GM12801 (cell line): ENCODE results near the gene SORCS2.

Experiments
- TF ChIP-seq, protein P1 (sequence below): IDR thresholded peaks from one replicate; pipeline ENCODE4 v1.5.1; 2011; ENCODE audit warnings: control low read depth; ENCODE audit not compliant: insufficient read length; ENCODE audit errors: extremely low read depth

Gene SORCS2

DNA sequence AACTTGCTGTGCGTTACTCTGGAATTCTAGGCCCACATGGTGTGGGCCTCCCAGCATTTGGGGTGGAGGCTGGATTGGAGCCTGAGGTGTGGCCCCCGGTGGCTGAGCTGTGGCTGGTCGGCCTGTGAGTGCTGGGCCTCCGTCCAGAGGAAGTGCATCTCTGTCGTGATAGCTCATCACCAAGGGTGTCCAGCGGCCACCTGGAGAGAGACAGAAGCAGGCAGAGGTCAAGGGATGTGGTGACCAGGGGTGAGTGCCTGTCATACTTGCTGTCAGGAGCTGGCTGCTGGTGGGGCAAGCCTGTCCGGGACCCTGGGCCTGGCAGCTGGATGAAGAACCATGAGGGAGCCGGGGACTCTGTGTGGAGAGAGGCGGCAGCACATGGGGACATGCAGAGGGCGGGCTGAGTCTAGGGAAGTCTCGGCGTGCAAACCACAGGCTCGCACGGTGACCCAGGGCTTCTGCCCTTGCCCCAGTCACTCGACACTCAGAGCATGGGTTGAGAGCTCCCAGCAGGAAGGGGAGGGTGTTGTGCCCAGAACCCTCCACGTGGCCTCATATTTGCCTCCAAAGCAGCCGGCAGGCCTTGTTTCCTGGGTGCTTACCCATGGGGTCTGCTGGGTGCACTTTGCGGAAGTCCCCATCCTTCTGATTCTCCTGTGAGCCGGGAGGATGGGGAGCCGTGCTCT is 6.2 kb downstream of the SORCS2 start:
- TF ChIP-seq, protein P1, sequence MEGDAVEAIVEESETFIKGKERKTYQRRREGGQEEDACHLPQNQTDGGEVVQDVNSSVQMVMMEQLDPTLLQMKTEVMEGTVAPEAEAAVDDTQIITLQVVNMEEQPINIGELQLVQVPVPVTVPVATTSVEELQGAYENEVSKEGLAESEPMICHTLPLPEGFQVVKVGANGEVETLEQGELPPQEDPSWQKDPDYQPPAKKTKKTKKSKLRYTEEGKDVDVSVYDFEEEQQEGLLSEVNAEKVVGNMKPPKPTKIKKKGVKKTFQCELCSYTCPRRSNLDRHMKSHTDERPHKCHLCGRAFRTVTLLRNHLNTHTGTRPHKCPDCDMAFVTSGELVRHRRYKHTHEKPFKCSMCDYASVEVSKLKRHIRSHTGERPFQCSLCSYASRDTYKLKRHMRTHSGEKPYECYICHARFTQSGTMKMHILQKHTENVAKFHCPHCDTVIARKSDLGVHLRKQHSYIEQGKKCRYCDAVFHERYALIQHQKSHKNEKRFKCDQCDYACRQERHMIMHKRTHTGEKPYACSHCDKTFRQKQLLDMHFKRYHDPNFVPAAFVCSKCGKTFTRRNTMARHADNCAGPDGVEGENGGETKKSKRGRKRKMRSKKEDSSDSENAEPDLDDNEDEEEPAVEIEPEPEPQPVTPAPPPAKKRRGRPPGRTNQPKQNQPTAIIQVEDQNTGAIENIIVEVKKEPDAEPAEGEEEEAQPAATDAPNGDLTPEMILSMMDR = no peak

DNA sequence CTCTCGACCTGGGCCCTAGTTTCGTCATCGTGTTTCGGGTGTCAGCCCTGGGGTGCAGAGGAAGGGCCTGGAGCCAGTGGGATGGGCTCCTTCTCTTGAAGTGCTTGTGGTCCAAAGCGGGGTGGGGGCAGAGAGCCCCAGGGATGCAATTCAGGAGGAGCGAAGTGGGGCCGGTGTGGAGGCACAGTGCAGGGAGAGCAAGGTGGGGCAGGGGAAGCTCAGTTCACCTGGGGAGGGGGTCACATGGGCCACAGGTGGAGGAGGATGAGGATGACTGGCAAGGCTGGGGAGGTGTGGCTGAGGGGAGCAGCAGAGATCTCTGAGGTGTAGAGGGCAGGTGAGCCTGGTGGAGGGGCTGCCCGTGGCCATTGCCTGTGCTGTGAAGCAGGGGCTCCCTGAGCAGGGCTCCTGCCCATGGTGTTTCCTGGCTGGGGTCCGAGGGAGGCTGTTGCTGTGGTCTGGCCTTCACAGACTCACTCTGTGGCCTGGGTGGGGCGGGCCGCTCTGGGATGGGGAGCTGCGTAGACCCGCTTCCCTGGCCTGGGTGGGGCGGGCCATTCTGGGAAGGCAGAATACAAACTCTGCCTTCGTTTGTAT is 6.9 kb downstream of the SORCS2 start:
- TF ChIP-seq, protein P1 = no peak

DNA sequence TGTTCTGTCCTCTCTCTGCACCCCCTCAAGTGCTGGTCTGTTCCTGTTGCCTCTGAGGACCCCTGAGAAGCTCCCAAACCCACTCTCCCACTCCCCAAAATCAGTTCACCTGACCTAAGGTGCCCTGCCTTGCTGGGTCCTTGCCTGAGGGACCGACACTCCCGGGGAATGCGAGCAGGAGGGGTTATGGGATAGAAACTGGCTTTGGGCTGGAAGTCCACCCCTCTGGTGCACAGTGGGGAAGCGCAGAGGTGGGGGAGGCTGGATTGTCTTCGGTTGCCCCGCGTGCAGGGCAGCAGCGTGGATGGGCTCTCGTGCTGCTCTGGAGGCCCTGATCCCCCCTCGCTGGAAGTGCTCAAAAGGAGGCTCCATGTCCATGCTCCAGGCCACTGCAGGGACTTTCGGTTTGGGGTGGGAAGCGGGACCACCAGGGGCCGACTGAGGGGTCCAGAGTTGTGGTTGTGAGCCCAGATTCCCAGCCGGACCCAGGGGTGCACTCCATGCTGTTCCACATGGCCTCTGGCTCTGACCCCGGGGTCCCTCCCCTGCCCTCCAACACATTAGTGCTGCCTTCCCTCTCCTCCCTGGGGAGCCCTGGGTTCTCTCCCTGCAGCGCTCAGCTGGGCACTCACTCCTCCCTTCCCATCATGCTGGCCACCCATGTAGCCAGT is 7.6 kb downstream of the SORCS2 start:
- TF ChIP-seq, protein P1 = no peak

DNA sequence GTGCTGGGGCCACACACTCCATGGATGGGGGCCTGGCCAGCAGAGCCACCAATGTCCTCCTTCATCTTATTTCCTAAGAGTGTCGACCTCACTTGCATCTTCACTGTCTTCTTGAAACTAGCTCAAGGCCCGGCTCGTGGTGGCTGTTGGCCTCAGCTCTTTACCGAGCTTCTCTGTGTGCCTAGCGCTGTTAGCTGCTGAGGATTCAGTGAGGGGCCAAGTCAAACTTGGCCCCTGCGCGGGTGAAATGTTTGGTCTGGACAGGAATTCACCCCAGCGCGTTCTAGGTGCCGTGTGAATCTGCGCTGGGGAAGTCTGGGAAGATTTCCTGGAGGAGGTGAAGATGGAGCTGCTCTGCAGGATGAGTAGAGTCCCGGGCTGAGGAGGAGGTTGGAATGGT is 8.5 kb downstream of the SORCS2 start:
- TF ChIP-seq, protein P1 = no peak

DNA sequence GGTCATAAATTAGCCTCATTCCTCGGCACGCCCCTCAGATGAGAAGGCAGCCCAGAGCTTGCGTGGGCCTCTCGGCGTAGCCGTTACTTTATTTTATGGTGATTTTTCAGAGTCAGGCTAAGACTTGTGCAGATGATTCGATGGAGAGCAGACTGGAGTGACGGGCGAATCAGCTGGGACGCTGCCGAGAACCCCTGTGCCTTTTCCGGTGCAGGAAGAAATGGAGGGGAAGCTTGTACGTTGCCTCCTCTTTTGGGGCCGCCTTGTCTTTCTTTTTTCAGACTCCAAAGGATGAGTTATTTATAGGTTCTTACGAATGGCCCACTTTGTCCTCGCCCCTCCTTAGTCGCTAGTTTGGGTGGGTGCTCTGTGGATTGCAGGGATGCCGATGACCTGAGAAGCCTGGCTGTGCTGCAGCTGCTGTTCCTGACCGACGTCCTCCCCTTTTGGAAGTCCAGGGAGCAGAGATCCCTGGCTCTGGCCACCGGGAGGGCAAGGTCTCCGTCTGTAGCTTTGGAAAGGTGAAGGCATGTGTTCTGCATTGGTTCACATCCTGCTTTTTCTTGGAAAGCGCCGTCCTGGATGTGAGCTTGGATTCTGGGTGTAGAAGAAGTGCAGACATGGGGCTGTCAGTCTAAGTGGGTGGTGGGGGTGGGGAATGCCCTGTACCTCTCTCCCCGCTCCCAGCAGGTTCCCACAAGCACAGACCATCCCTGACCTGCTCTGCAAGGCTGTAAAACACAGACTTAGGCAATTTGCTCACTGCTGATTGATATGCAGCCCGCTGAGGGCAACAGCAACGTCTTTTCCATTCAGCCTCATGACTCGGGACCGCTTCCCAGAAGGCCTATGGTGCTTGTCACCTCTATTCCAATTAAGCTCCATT is 9.3 kb downstream of the SORCS2 start:
- TF ChIP-seq, protein P1 = no peak

DNA sequence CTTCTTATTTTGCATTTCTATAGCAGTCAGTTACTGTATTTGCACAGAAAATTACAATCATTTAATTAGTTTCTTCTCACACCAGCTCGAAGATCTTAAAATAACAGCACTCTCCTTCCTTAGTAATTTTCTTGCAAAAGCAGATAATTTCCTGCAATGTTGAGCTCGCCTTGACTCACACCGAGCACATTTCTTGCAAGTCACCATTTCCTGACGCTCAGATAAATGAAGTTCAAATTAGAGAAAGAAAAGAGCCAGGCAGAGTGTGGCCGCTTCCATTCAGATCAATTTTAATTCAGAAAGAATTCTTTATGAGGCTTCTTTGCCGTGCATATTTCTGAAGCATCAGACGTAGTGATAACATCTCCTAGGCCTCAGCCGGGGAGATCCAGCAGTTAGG is 10.1 kb downstream of the SORCS2 start:
- TF ChIP-seq, protein P1 = no peak
